NCI-H2196 treated with DMSO at 0.1 percent for 48 hours (cell line): ENCODE data around the gene RTL3.

Experiments
- DNase-seq: peaks from one replicate; lab custom pipeline; 2025; ENCODE audit not compliant: unreplicated experiment; lab: John Stamatoyannopoulos, UW

RTL3 gene

GRCh38 chrX:78622831-78623230 is 36.3 kb downstream of the RTL3 start:
- DNase-seq: no peak

DNA sequence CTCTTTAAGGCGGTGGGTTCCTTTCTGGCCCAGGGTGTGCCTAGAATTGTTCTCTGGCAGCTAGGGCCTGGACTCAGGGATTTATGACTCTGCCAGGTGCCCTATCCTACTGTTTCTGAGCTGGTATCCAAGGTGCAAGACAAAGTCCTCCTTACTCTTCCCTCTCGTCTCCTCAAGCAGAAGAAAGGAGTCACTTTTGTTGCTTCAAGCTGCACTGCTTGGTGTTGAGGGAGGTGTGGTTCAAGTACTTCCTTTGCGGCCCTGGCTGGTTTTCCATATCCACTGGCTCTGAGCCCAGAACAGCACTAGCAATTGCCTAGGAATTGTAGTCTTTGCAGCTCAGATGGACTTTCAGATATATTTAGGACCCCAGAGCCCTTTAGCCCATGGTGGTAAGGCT is 39.3 kb downstream of the RTL3 start:
- no peak for DNase-seq

GRCh38 chrX:78618987-78619386 is 40.1 kb downstream of the RTL3 start:
- DNase-seq: no peak

DNA sequence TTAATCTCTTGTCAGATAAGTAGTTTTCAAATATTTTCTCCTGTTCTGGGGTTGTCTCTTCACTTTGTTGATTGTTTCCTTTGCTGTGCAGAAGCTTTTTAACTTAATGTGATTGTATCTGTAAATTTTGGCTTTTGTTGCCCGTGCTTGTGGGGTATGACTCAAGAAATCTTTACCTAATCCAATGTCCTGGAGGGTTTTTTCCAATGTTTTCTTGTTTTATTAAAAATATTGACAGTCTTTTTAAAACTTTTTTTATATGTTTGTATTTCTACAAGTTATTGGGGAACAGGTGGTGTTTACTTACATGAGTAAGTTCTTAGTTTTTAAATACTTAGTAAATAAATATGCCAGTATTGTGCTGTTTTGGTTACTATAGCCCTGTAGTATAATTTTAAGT is 44.9 kb downstream of the RTL3 start:
- no peak for DNase-seq
